PC-3 (cell line): ENCODE data around the gene PPOX. TPM values are rescaled to one million over a fixed set of nuclear protein-coding genes. Genes with fewer than 3 reads are reported as not detected.
A peak's percentile ranks its signal among the peaks of the same experiment; 100 is the strongest.

ENCODE experiments used
- ATAC-seq: fragments of 200-7000 bp; cut with Tn5 transposase; 2 replicates; pipeline ENCODE4 v1.9.1; 2020; ENCODE audit warnings: mild to moderate bottlenecking, moderate library complexity
- BruUV-seq: library from RNA; stranded (reverse); fragments of 400-500 nt; replicated peaks from 2 replicates; lab custom pipeline; 2021; lab: Mats Ljungman, UMichigan
- CTCF ChIA-PET: fragments of 300-600 bp; sonication (Branson Sonifier 250); formaldehyde crosslinking; loops from one replicate; lab custom pipeline; 2022; ENCODE audit warnings: antibody characterized with exemption; lab: Charles Lee
- POLR2A ChIA-PET: fragments of 300-600 bp; sonication (Branson Sonifier 250); formaldehyde crosslinking; loops from one replicate; lab custom pipeline; 2022; ENCODE audit warnings: antibody characterized with exemption; ENCODE audit not compliant: unreplicated experiment; lab: Charles Lee
- DNase-seq: peaks from one replicate; pipeline ENCODE4 v3.0.0-alpha.2; 2015
- H2AFZ ChIP-seq: fragments of 300-600 bp; sonication (generic); 2 replicates; pipeline ENCODE4 v1.6.0; 2016; ENCODE audit warnings: antibody characterized with exemption, low read length
- H3F3A ChIP-seq: fragments of 300-600 bp; sonication (generic); one replicate; pipeline ENCODE4 v1.6.0; 2017; ENCODE audit warnings: antibody characterized with exemption, low read length, control low read depth, mild to moderate bottlenecking; ENCODE audit not compliant: unreplicated experiment
- H3K27ac ChIP-seq: fragments of 300-600 bp; sonication (generic); 2 replicates; pipeline ENCODE4 v1.5.1; 2016; ENCODE audit warnings: mild to moderate bottlenecking, low read length
- H3K27me3 ChIP-seq: fragments of 300-600 bp; sonication (generic); 2 replicates; pipeline ENCODE4 v1.6.1; 2016; ENCODE audit warnings: low read length, mixed read lengths
- H3K36me3 ChIP-seq: fragments of 300-600 bp; sonication (generic); 2 replicates; pipeline ENCODE4 v1.6.1; 2016; ENCODE audit warnings: low read depth, mixed run types, low read length, mixed read lengths
- H3K4me1 ChIP-seq: fragments of 300-600 bp; sonication (generic); 2 replicates; pipeline ENCODE4 v1.5.1; 2016; ENCODE audit warnings: low read length; ENCODE audit not compliant: insufficient read depth
- H3K4me2 ChIP-seq: fragments of 300-600 bp; sonication (generic); 2 replicates; pipeline ENCODE4 v1.6.0; 2016; ENCODE audit warnings: low read length
- H3K4me3 ChIP-seq: fragments of 300-600 bp; sonication (generic); 2 replicates; pipeline ENCODE4 v1.5.1; 2016; ENCODE audit warnings: mild to moderate bottlenecking, low read length, mixed read lengths
- H3K79me2 ChIP-seq: fragments of 300-600 bp; sonication (generic); 2 replicates; pipeline ENCODE4 v1.6.1; 2017; ENCODE audit warnings: low read length, mixed read lengths
- H3K9ac ChIP-seq: fragments of 300-600 bp; sonication (generic); 2 replicates; pipeline ENCODE4 v1.6.0; 2016; ENCODE audit warnings: mild to moderate bottlenecking, low read length
- H3K9me2 ChIP-seq: fragments of 300-600 bp; sonication (generic); replicated peaks from 2 replicates; pipeline ENCODE4 v1.6.1; 2016; ENCODE audit warnings: mixed run types, low read length, mixed read lengths
- H3K9me3 ChIP-seq: fragments of 300-600 bp; sonication (generic); 2 replicates; pipeline ENCODE4 v1.6.1; 2016; ENCODE audit warnings: low read length, mixed read lengths
- H4K20me1 ChIP-seq: fragments of 300-600 bp; sonication (generic); 2 replicates; pipeline ENCODE4 v1.6.1; 2016; ENCODE audit warnings: low read length, mixed read lengths
- CTCF ChIP-seq: fragments of 300-600 bp; sonication (generic); conservative IDR thresholded peaks from 2 replicates; pipeline ENCODE4 v1.5.1; 2017; ENCODE audit warnings: antibody characterized with exemption, low read depth, mild to moderate bottlenecking, low read length
- EZH2 ChIP-seq: fragments of 300-600 bp; sonication (generic); IDR thresholded peaks from one replicate; pipeline ENCODE4 v1.6.1; 2017; ENCODE audit warnings: antibody characterized with exemption, mild to moderate bottlenecking, low read length; ENCODE audit not compliant: unreplicated experiment
- EZH2phosphoT487 ChIP-seq: fragments of 300-600 bp; sonication (generic); IDR thresholded peaks from 2 replicates; pipeline ENCODE4 v1.6.1; 2018; ENCODE audit warnings: mild to moderate bottlenecking, antibody characterized with exemption, low read length, borderline replicate concordance
- intact Hi-C: fragments of 100-400 bp; cut with micrococcal nuclease; formaldehyde crosslinking; loops from 2 replicates; pipeline ENCODE4 v1.9.0; 2023
- total RNA-seq: library from RNA; depleted of rRNA; stranded (reverse); fragments of >200 nt; gene quantifications from 2 replicates; pipeline ENCODE4 v1.2.3, GENCODE V29; 2014

Gene PPOX
- total RNA-seq, 1 experiment from 2014 or later, result 22.9 TPM

- peaks cover 10% of the 10 kb centered on the region for H3F3A ChIP-seq
- ATAC-seq, result no peak
- no peak overlapping the region for H3K27ac ChIP-seq
- H3K9me3 ChIP-seq, result no peaks in the 10 kb centered on the region
- no peak overlapping the region for H3K9ac ChIP-seq
- no peaks in the 10 kb centered on the region for H3K27me3 ChIP-seq
- intact Hi-C loops, result no loop called here
- peaks cover 44% of the 10 kb centered on the region for H3K4me1 ChIP-seq
- DNase-seq, result no peak
- H3K4me2 ChIP-seq, result no peak overlapping the region
- H3K4me3 ChIP-seq, result no peak overlapping the region
- no peak overlapping the region for H2AFZ ChIP-seq
- ChIA-PET POLR2A (no interaction called here), CTCF (no interaction called here)
- peaks cover 4% of the 10 kb centered on the region; the same call in 1 of the 2 replicates for H3K36me3 ChIP-seq
- BruUV-seq, result no TSS peak
- TF ChIP-seq EZH2phosphoT487, result no peak
- no peak for TF ChIP-seq EZH2
- TF ChIP-seq CTCF, result no peak
- H3K79me2 ChIP-seq, result peaks cover 23% of the 10 kb centered on the region
- no peaks in the 10 kb centered on the region for H3K9me2 ChIP-seq
- H4K20me1 ChIP-seq, result no peaks in the 10 kb centered on the region
Measured at GRCh38 chr1:161162806-161163205, 3.4 kb upstream of the PPOX start.

- no peaks in the 10 kb centered on the region for H3K9me2 ChIP-seq
- H3K4me3 ChIP-seq, result no peak overlapping the region
- no peak overlapping the region for H3K4me2 ChIP-seq
- no peaks in the 10 kb centered on the region for H3K9me3 ChIP-seq
- ChIA-PET CTCF (no interaction called here), POLR2A (interaction anchor here (0.5 kb wide), 1 partner anchor 18 kb away, joined by 3 read pairs; no protein-coding TSS in a partner anchor)
- peaks cover 34% of the 10 kb centered on the region for H3K4me1 ChIP-seq
- H3K36me3 ChIP-seq, result peaks cover 4% of the 10 kb centered on the region; the same call in 1 of the 2 replicates
- H3K27ac ChIP-seq, result no peak overlapping the region
- H4K20me1 ChIP-seq, result no peaks in the 10 kb centered on the region
- H3K27me3 ChIP-seq, result no peaks in the 10 kb centered on the region
- H3F3A ChIP-seq, result peaks cover 10% of the 10 kb centered on the region
- BruUV-seq, result no TSS peak
- no peak overlapping the region for H3K9ac ChIP-seq
- intact Hi-C loops, result no loop called here
- peaks cover 23% of the 10 kb centered on the region for H3K79me2 ChIP-seq
- ATAC-seq (no peak), DNase-seq (no peak)
- TF ChIP-seq CTCF (no peak), EZH2phosphoT487 (no peak), EZH2 (no peak)
- no peak overlapping the region for H2AFZ ChIP-seq
Measured at GRCh38 chr1:161163793-161164192, 2.4 kb upstream of the PPOX start.

- Histone ChIP-seq H4K20me1 (no peaks in the 10 kb centered on the region), H3K9me2 (no peaks in the 10 kb centered on the region), H3K4me2 (peak overlapping the region; percentile 92), H3K36me3 (peaks cover 4% of the 10 kb centered on the region; the same call in 1 of the 2 replicates), H2AFZ (peak overlapping the region; percentile 88), H3K9ac (peak overlapping the region; percentile 57), H3K79me2 (peaks cover 17% of the 10 kb centered on the region), H3K4me3 (peak overlapping the region; percentile 75), H3K9me3 (no peaks in the 10 kb centered on the region), H3K27ac (peak overlapping the region; percentile 70), H3K27me3 (no peaks in the 10 kb centered on the region), H3K4me1 (peaks cover 28% of the 10 kb centered on the region), H3F3A (peaks cover 10% of the 10 kb centered on the region)
- TF ChIP-seq EZH2phosphoT487 (no peak), CTCF (no peak), EZH2 (no peak)
- ChIA-PET POLR2A (interaction anchor here (0.6 to 1.0 kb wide), 3 partner anchors 34 to 66 kb away, joined by 3 to 27 read pairs (median 6); partner anchors contain the start of genes NIT1 and PFDN2), CTCF (interaction anchor here (1.2 to 1.6 kb wide), 3 partner anchors 12 to 217 kb away, joined by 4 to 5 read pairs (median 5); partner anchors contain the start of gene B4GALT3)
- DNase-seq, result no peak
- ATAC-seq, result no peak
- BruUV-seq, result no TSS peak
- intact Hi-C loops, result no loop called here
Measured at GRCh38 chr1:161164901-161165610, 1.2 kb upstream of the PPOX start.
